ENCODE measurements around the gene CST8.

Gene CST8

GRCh38 chr20:23526850-23527249, 35.9 kb downstream of the CST8 start:
- no peak for TF ChIP-seq CTCF (IDR thresholded peaks at IDR 0.05; ENCODE audit: control extremely low read depth, extremely low read depth, low read depth, missing control alignments)
- CTCF ChIA-PET = no interaction called here
- POLR2A ChIA-PET = no interaction called here

GRCh38 chr20:23528867-23529431, 38.0 kb downstream of the CST8 start:
- CTCF ChIA-PET = no interaction called here

More at GRCh38 chr20:23526850-23527249, 35.9 kb downstream of the CST8 start:
- DNase-seq (ENCODE audit: extremely low spot score) = no peak

GRCh38 chr20:23530937-23531567, 40.1 kb downstream of the CST8 start:
- no peak for TF ChIP-seq CTCF (IDR thresholded peaks at IDR 0.05; ENCODE audit: control extremely low read depth, extremely low read depth, low read depth, missing control alignments)
- DNase-seq (ENCODE audit: extremely low spot score) = no peak
- ChIA-PET POLR2A (no interaction called here), CTCF (no interaction called here)

More at GRCh38 chr20:23528867-23529431, 38.0 kb downstream of the CST8 start:
- no peak for TF ChIP-seq CTCF (IDR thresholded peaks at IDR 0.05; ENCODE audit: control extremely low read depth, extremely low read depth, low read depth, missing control alignments)
- POLR2A ChIA-PET = no interaction called here
- DNase-seq (ENCODE audit: extremely low spot score) = no peak

GRCh38 chr20:23532533-23532932, 41.6 kb downstream of the CST8 start:
- CTCF ChIA-PET = no interaction called here

GRCh38 chr20:23533161-23533560, 42.2 kb downstream of the CST8 start:
- DNase-seq (ENCODE audit: extremely low spot score) = no peak
- ChIA-PET POLR2A (no interaction called here), CTCF (no interaction called here)
- TF ChIP-seq CTCF (IDR thresholded peaks at IDR 0.05; ENCODE audit: control extremely low read depth, extremely low read depth, low read depth, missing control alignments) = no peak

More at GRCh38 chr20:23532533-23532932, 41.6 kb downstream of the CST8 start:
- no peak for TF ChIP-seq CTCF (IDR thresholded peaks at IDR 0.05; ENCODE audit: control extremely low read depth, extremely low read depth, low read depth, missing control alignments)
- no peak for DNase-seq (ENCODE audit: extremely low spot score)
- POLR2A ChIA-PET = no interaction called here

GRCh38 chr20:23534801-23535593, 44.1 kb downstream of the CST8 start:
- ChIA-PET CTCF (no interaction called here), POLR2A (no interaction called here)
- TF ChIP-seq CTCF (IDR thresholded peaks at IDR 0.05; ENCODE audit: control extremely low read depth, extremely low read depth, low read depth, missing control alignments) = no peak
- no peak for DNase-seq (ENCODE audit: extremely low spot score)
